A673 (cell line): ENCODE measurements around the gene ATG9B.

ENCODE experiments used
- EZH2 ChIP-seq: fragments of 200-600 bp; sonication (generic); IDR thresholded peaks from 2 replicates; pipeline ENCODE4 v1.6.1; 2017; ENCODE audit warnings: borderline replicate concordance, low read depth, mild to moderate bottlenecking, mixed read lengths, antibody characterized with exemption, low read length; ENCODE audit not compliant: poor library complexity, severe bottlenecking
- TF ChIP-seq, protein P1 (sequence below): fragments of 300-800, 200-600 bp; sonication (generic); conservative IDR thresholded peaks from 2 replicates; pipeline ENCODE4 v1.5.1; 2017; ENCODE audit warnings: low read depth, mild to moderate bottlenecking, antibody characterized with exemption, low read length, moderate library complexity, mixed read lengths

DNA sequence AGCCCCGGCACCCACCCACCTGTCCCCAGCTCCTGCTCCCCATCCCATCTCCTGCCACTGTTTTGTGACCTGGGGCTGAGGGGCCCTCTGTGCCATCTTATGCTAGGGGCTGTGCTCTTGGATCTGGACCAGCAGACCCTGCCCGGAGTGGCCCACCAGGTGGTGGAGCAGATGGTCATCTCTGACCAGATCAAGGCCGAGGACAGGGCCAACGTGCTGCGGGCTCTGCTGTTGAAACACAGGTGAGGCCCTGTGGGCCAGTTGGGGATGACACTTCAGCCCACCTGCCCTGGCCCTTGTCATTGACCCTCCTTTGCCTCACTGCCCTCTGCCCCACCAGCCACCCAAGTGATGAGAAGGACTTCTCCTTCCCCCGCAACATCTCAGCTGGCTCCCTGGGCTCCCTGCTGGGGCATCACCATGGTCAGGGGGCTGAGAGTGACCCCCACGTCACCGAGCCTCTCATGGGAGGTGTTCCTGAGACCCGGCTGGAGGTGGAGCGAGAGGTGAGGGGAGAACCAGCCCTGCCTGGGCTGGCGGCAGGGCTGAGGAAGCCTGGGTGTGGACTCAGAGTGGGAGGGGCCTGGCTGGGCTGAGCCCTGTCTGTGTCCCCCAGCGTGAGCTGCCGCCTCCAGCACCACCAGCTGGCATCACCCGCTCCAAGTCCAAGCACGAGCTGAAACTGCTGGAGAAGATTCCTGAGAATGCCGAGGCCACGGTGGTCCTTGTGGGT, 45.7 kb upstream of the ATG9B start:
- TF ChIP-seq, protein P1, sequence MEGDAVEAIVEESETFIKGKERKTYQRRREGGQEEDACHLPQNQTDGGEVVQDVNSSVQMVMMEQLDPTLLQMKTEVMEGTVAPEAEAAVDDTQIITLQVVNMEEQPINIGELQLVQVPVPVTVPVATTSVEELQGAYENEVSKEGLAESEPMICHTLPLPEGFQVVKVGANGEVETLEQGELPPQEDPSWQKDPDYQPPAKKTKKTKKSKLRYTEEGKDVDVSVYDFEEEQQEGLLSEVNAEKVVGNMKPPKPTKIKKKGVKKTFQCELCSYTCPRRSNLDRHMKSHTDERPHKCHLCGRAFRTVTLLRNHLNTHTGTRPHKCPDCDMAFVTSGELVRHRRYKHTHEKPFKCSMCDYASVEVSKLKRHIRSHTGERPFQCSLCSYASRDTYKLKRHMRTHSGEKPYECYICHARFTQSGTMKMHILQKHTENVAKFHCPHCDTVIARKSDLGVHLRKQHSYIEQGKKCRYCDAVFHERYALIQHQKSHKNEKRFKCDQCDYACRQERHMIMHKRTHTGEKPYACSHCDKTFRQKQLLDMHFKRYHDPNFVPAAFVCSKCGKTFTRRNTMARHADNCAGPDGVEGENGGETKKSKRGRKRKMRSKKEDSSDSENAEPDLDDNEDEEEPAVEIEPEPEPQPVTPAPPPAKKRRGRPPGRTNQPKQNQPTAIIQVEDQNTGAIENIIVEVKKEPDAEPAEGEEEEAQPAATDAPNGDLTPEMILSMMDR: no peak
- TF ChIP-seq EZH2: no peak
